MCF 10A (cell line): Measurements from ENCODE around the gene INHBB. TPM values are rescaled to one million over a fixed set of nuclear protein-coding genes. Genes with fewer than 3 reads are reported as not detected.
A peak's percentile ranks its signal among the peaks of the same experiment; 100 is the strongest.
"Not testable (repeated sequence)": the region's sequence is repeated elsewhere in the genome, so short reads cannot be mapped to it uniquely, and the experiment has no call there.

Experiments
- BruUV-seq: library from RNA; stranded (reverse); fragments of 400-500 nt; replicated peaks from 2 replicates; lab custom pipeline; 2021; lab: Mats Ljungman, UMichigan
- CTCF ChIA-PET: fragments of 300-600 bp; sonication (Branson Sonifier 250); formaldehyde crosslinking; extraction: SDS; loops from one replicate; lab custom pipeline; 2021; ENCODE audit warnings: antibody characterized with exemption, inconsistent platforms; lab: Yijun Ruan, JAX
- POLR2A ChIA-PET: fragments of 300-600, 350-650 bp; sonication (Branson Sonifier 250); formaldehyde crosslinking; extraction: SDS; loops from one replicate; lab custom pipeline; 2020; ENCODE audit warnings: antibody characterized with exemption, inconsistent platforms; lab: Yijun Ruan, JAX
- DNase-seq: peaks from one replicate; pipeline ENCODE4 v3.0.0-alpha.2; 2018; ENCODE audit not compliant: unreplicated experiment
- H3K27ac Mint-ChIP-seq: one replicate; pipeline ENCODE4 v1.8.0; 2022; ENCODE audit warnings: mild to moderate bottlenecking, low read depth, mixed read lengths; ENCODE audit not compliant: unreplicated experiment
- H3K27me3 Mint-ChIP-seq: one replicate; pipeline ENCODE4 v1.8.0; 2022; ENCODE audit warnings: mixed read lengths; ENCODE audit not compliant: insufficient read depth, unreplicated experiment
- H3K36me3 Mint-ChIP-seq: one replicate; pipeline ENCODE4 v1.8.0; 2022; ENCODE audit warnings: mild to moderate bottlenecking, moderate library complexity, mixed read lengths; ENCODE audit not compliant: insufficient read depth, unreplicated experiment
- H3K4me1 Mint-ChIP-seq: one replicate; pipeline ENCODE4 v1.8.0; 2022; ENCODE audit warnings: mixed read lengths; ENCODE audit not compliant: insufficient read depth, unreplicated experiment
- H3K4me3 Mint-ChIP-seq: one replicate; pipeline ENCODE4 v1.8.0; 2022; ENCODE audit warnings: mild to moderate bottlenecking, moderate library complexity, mixed read lengths; ENCODE audit not compliant: unreplicated experiment
- H3K9me3 Mint-ChIP-seq: one replicate; pipeline ENCODE4 v1.8.0; 2022; ENCODE audit warnings: mixed read lengths; ENCODE audit not compliant: unreplicated experiment
- intact Hi-C: fragments of 100-400 bp; cut with micrococcal nuclease; formaldehyde crosslinking; loops from 2 replicates; pipeline ENCODE4 v1.14.1; 2022
- total RNA-seq: library from RNA; stranded (reverse); gene quantifications from 2 replicates; pipeline ENCODE4 v1.2.3, GENCODE V29; 2022
- TF ChIP-seq, protein P1 (sequence below): fragments of 200-600 bp; IDR thresholded peaks from one replicate; pipeline ENCODE4 v1.8.0; 2022; ENCODE audit warnings: antibody characterized with exemption, mild to moderate bottlenecking; ENCODE audit not compliant: unreplicated experiment

INHBB gene
- total RNA-seq, 1 experiment from 2014 or later = 0.16 TPM

DNA sequence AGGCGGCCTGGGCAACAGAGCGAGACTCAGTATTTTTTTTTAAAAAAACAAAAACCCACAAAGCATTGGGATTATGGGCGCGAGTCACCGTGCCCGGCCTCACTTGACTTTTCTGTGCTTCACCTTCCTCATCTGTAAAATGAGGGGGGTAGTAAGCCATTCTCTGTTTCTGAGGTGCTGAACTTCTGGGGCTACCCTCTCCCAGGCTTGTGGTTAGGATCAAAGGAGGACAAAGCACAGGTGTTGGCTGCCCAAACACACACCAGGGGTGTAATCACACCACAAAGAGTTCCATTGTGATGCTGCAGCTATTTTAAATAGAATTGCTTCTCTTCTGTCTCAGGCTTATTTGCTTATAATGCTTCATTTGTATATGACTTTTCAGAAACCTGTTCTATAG is 35.8 kb upstream of the INHBB start:
- BruUV-seq = no TSS peak
- ChIA-PET POLR2A (interaction anchor here (0.7 kb wide), 1 partner anchor 778 kb away, joined by 3 read pairs; no protein-coding TSS in a partner anchor), CTCF (interaction anchor here (0.7 to 6.8 kb wide), 5 partner anchors 17 to 371 kb away, joined by 3 to 121 read pairs (median 4); no protein-coding TSS in a partner anchor)
- Mint-ChIP-seq H3K27ac (no peak overlapping the region), H3K9me3 (no peaks in the 10 kb centered on the region), H3K4me3 (no peak overlapping the region), H3K4me1 (no peaks in the 10 kb centered on the region), H3K36me3 (peaks cover 13% of the 10 kb centered on the region), H3K27me3 (no peaks in the 10 kb centered on the region)
- no peak for DNase-seq
- intact Hi-C loops = loop anchor here (10.0 kb wide), 1 partner anchor 365 kb away; no protein-coding TSS in a partner anchor
- TF ChIP-seq, protein P1, sequence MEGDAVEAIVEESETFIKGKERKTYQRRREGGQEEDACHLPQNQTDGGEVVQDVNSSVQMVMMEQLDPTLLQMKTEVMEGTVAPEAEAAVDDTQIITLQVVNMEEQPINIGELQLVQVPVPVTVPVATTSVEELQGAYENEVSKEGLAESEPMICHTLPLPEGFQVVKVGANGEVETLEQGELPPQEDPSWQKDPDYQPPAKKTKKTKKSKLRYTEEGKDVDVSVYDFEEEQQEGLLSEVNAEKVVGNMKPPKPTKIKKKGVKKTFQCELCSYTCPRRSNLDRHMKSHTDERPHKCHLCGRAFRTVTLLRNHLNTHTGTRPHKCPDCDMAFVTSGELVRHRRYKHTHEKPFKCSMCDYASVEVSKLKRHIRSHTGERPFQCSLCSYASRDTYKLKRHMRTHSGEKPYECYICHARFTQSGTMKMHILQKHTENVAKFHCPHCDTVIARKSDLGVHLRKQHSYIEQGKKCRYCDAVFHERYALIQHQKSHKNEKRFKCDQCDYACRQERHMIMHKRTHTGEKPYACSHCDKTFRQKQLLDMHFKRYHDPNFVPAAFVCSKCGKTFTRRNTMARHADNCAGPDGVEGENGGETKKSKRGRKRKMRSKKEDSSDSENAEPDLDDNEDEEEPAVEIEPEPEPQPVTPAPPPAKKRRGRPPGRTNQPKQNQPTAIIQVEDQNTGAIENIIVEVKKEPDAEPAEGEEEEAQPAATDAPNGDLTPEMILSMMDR = no peak

DNA sequence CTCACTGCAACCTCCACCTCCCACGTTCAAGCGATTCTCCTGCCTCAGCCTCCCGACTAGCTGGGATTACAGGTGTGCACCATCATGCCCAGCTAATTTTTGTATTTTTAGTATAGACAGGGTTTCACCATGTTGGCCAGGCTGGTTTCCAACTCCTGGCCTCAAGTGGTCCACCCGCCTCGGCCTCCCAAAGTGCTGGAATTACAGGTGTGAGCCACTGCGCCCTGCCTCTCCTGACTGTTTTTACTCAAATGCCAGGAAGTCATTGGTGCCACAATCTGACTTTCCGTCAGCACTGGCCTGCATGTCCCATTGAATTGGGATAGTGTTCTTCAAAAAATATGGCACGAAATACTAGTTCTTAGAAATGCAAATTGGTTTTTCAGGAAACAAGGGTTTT is 35.1 kb upstream of the INHBB start:
- H3K4me3 Mint-ChIP-seq, POLR2A ChIA-PET, DNase-seq, BruUV-seq, H3K9me3 Mint-ChIP-seq, H3K27ac Mint-ChIP-seq, H3K27me3 Mint-ChIP-seq, H3K4me1 Mint-ChIP-seq: not testable (repeated sequence)
- CTCF ChIA-PET = interaction anchor here (0.6 to 6.8 kb wide), 8 partner anchors 9 to 371 kb away, joined by 3 to 121 read pairs (median 4); partner anchors contain the start of gene RALB
- peaks cover 10% of the 10 kb centered on the region for H3K36me3 Mint-ChIP-seq
- intact Hi-C loops = loop anchor here (10.0 kb wide), 1 partner anchor 364 kb away; no protein-coding TSS in a partner anchor

DNA sequence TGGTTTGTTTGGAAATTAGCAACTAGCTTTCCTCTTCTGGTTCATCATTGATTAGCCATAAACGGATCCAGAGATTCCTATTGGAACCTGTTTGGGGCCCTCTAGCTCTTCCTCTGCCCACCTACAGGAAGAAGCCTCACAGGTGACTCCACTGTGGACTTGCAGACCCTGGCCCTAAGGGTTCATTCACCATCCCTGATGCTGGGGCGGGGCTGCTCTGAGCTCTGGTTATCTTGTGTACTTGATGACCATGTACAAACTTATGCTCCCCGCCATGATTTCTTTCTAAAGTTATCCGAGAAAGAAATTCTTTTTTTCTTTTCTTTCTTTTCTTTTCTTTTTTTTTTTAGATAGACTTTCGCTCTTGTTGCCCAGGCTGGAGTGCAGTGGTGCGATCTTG is 33.9 kb upstream of the INHBB start:
- CTCF ChIA-PET = interaction anchor here (0.5 to 6.8 kb wide), 31 partner anchors 8 to 513 kb away, joined by 3 to 121 read pairs (median 6); partner anchors contain the start of gene RALB
- Mint-ChIP-seq H3K27me3 (no peaks in the 10 kb centered on the region), H3K4me3 (no peak overlapping the region), H3K9me3 (no peaks in the 10 kb centered on the region), H3K36me3 (peaks cover 6% of the 10 kb centered on the region), H3K27ac (no peak overlapping the region), H3K4me1 (no peaks in the 10 kb centered on the region)
- POLR2A ChIA-PET = no interaction called here
- intact Hi-C loops = loop anchor here (1.0 to 10.0 kb wide), 4 partner anchors 59 to 609 kb away; no protein-coding TSS in a partner anchor
- BruUV-seq = no TSS peak
- no peak for DNase-seq
- TF ChIP-seq, protein P1 = no peak

DNA sequence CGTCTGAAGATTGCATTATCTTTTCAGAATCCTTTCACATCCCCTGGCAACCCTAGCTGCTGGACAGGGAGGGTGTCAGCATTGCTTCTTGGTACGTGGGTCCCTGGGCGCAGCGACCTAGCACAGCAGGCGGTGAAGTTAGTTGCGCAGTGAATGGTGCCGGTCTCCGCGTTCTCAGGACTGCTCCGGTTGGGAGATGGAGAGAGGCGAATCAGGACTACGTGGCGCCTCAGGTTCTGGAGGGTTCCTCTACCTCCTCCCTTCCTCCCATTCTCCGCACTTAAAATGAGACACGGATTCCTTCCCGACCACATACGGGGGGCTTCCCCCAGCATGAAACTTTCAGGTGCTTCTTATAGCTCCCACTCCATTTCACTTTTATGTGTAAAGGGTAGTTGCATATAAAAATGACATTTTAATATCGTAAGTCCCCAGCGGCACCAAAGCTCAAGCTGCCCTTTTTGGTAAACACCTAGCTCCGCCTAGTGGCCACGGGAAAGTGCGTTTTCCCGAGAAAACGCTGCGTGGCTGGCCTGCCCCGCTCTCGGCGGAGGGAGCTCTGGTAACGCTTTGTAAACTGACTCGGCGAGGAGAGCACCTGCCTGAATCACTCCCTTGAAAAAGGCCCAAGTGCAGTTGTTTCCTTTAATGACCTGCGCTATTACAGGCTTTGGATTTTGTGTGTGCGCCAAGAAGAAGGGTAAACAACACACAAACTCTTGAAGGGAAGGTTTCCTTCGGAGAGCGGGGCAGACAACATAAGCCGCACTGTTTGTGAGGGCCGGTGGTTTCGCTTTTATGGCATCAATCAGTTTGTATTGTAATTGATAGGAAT is 32.9 kb upstream of the INHBB start:
- TF ChIP-seq, protein P1 = peak; percentile 87
- no TSS peak for BruUV-seq
- H3K4me3 Mint-ChIP-seq = peak overlapping the region; percentile 11
- H3K4me1 Mint-ChIP-seq = no peaks in the 10 kb centered on the region
- no peak overlapping the region for H3K27ac Mint-ChIP-seq
- no peaks in the 10 kb centered on the region for H3K27me3 Mint-ChIP-seq
- intact Hi-C loops = loop anchor here (1.0 to 10.0 kb wide), 6 partner anchors 60 to 610 kb away; no protein-coding TSS in a partner anchor
- ChIA-PET CTCF (interaction anchor here (0.6 to 6.8 kb wide), 68 partner anchors 9 to 1006 kb away, joined by 3 to 121 read pairs (median 4); partner anchors contain the start of gene RALB), POLR2A (interaction anchor here (0.6 to 1.1 kb wide), 7 partner anchors 13 to 1220 kb away, joined by 3 to 6 read pairs (median 3); no protein-coding TSS in a partner anchor)
- DNase-seq = peak; percentile 78
- H3K36me3 Mint-ChIP-seq = peaks cover 6% of the 10 kb centered on the region
- no peaks in the 10 kb centered on the region for H3K9me3 Mint-ChIP-seq
